Smooth muscle cell (in vitro differentiated cells): ENCODE results near the gene MCUR1. TPM values are rescaled to one million over a fixed set of nuclear protein-coding genes. Genes with fewer than 3 reads are reported as not detected.

Source experiments
- DNase-seq: peaks from one replicate; lab custom pipeline; 2025; ENCODE audit not compliant: unreplicated experiment; lab: John Stamatoyannopoulos, UW
- H2AFZ ChIP-seq: fragments of 200-600 bp; sonication (generic); 2 replicates; pipeline ENCODE4 v1.6.0; 2016; ENCODE audit warnings: antibody characterized with exemption, low read depth, mild to moderate bottlenecking
- H3F3A ChIP-seq: fragments of 200-600 bp; sonication (generic); 2 replicates; pipeline ENCODE4 v1.6.0; 2017; ENCODE audit warnings: antibody characterized with exemption, low read depth
- H3K27ac ChIP-seq: fragments of 200-600 bp; sonication (generic); 2 replicates; pipeline ENCODE4 v1.5.1; 2016; ENCODE audit warnings: low read depth, mild to moderate bottlenecking
- H3K27me3 ChIP-seq: fragments of 200-600 bp; sonication (generic); 2 replicates; pipeline ENCODE4 v1.6.1; 2016; ENCODE audit warnings: low read depth, mild to moderate bottlenecking
- H3K36me3 ChIP-seq: fragments of 200-600 bp; sonication (generic); 2 replicates; pipeline ENCODE4 v1.5.1; 2016; ENCODE audit warnings: low read depth
- H3K4me1 ChIP-seq: fragments of 200-600 bp; sonication (generic); 2 replicates; pipeline ENCODE4 v1.5.1; 2016; ENCODE audit warnings: low read depth
- H3K4me2 ChIP-seq: fragments of 200-600 bp; sonication (generic); 2 replicates; pipeline ENCODE4 v1.6.0; 2016; ENCODE audit warnings: mild to moderate bottlenecking
- H3K4me3 ChIP-seq: fragments of 200-600 bp; sonication (generic); 2 replicates; pipeline ENCODE4 v1.5.1; 2016; ENCODE audit warnings: mild to moderate bottlenecking
- H3K79me2 ChIP-seq: fragments of 200-600 bp; sonication (generic); 2 replicates; pipeline ENCODE4 v1.6.0; 2016; ENCODE audit warnings: low read depth, mild to moderate bottlenecking
- H3K9ac ChIP-seq: fragments of 200-600 bp; sonication (generic); 2 replicates; pipeline ENCODE4 v1.6.0; 2016; ENCODE audit warnings: low read depth
- H3K9me3 ChIP-seq: fragments of 200-600 bp; sonication (generic); replicated peaks from 2 replicates; pipeline ENCODE4 v1.5.1; 2016; ENCODE audit warnings: low read depth
- H4K20me1 ChIP-seq: fragments of 200-600 bp; sonication (generic); 2 replicates; pipeline ENCODE4 v1.6.0; 2016; ENCODE audit warnings: low read depth
- CTCF ChIP-seq: fragments of 200-600 bp; sonication (generic); IDR thresholded peaks from 2 replicates; pipeline ENCODE4 v1.5.1; 2017; ENCODE audit warnings: borderline replicate concordance, mild to moderate bottlenecking, antibody characterized with exemption; ENCODE audit not compliant: insufficient read depth, poor library complexity, severe bottlenecking
- WGBS: methylation state at CpG from one replicate; pipeline ENCODE4 v1.1.7; 2016; ENCODE audit warnings: low lambda C conversion rate; 5-methylcytosine and 5-hydroxymethylcytosine counted together
- polyA plus RNA-seq: library from polyadenylated mRNA; unstranded; fragments of >200 nt; fragmentation: Nextera tagmentation; extraction: Ambion mirVana; gene quantifications from 2 replicates; pipeline ENCODE4 v1.2.1, GENCODE V29; 2016
- total RNA-seq: library from RNA; depleted of rRNA; stranded (reverse); fragments of >200 nt; gene quantifications from 2 replicates; pipeline ENCODE4 v1.2.3, GENCODE V29; 2014

Gene MCUR1
- total and polyA plus RNA-seq, 2 experiments from 2014 or later, result 11.3 to 23.4 TPM

GRCh38 chr6:13754644-13755043 lies 59.7 kb downstream of the MCUR1 start:
- no peak for TF ChIP-seq CTCF
- 96% methylated on average over 2 of the region's 2 CpGs for WGBS

DNA sequence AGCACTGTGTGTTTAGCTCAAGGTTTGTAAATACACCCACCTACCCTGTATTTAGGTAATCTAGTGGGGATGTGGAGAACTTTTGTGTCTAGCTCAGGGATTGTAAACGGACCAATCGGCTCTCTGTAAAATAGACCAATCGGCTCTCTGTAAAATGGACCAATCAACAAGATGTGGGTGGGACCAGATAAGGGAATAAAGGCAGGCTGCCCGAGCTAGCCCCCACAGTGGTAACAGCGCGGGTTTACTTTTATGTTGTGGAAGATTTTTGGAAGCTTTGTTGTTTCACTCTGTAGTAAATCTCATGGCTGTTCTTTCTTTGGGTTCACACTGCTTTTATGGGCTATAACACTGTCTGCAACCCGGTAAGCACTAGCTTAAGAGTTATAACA lies 70.6 kb downstream of the MCUR1 start:
- no peak overlapping the region for H3K27ac ChIP-seq
- H3K9ac ChIP-seq, result no peak overlapping the region
- no peaks in the 10 kb centered on the region for H3K4me1 ChIP-seq
- no peak for TF ChIP-seq CTCF
- H3K4me3 ChIP-seq, result no peak overlapping the region
- 93% methylated on average over 7 of the region's 7 CpGs for WGBS
- H3K4me2 ChIP-seq, result no peak overlapping the region
- H4K20me1 ChIP-seq, result no peaks in the 10 kb centered on the region
- no peak for DNase-seq
- H3K9me3 ChIP-seq, result no peaks in the 10 kb centered on the region
- no peaks in the 10 kb centered on the region for H3F3A ChIP-seq
- no peaks in the 10 kb centered on the region for H3K36me3 ChIP-seq
- no peak overlapping the region for H2AFZ ChIP-seq
- H3K79me2 ChIP-seq, result no peaks in the 10 kb centered on the region
- no peaks in the 10 kb centered on the region for H3K27me3 ChIP-seq

More at GRCh38 chr6:13754644-13755043, 59.7 kb downstream of the MCUR1 start:
- Histone ChIP-seq H3K27ac (no peak overlapping the region), H3K9me3 (no peaks in the 10 kb centered on the region), H4K20me1 (no peaks in the 10 kb centered on the region), H3K79me2 (no peaks in the 10 kb centered on the region), H3K9ac (no peak overlapping the region), H3K4me3 (no peak overlapping the region), H3K4me1 (no peaks in the 10 kb centered on the region), H3K4me2 (no peak overlapping the region), H3K27me3 (no peaks in the 10 kb centered on the region), H3F3A (no peaks in the 10 kb centered on the region), H2AFZ (no peak overlapping the region), H3K36me3 (no peaks in the 10 kb centered on the region)
- no peak for DNase-seq

GRCh38 chr6:13742961-13743735 lies 71.2 kb downstream of the MCUR1 start:
- 96% methylated on average over 47 of the region's 56 CpGs for WGBS
- Histone ChIP-seq H4K20me1 (no peaks in the 10 kb centered on the region), H3K4me3 (no peak overlapping the region), H3K36me3 (no peaks in the 10 kb centered on the region), H3K9ac (no peak overlapping the region), H2AFZ (no peak overlapping the region), H3F3A (no peaks in the 10 kb centered on the region), H3K79me2 (no peaks in the 10 kb centered on the region), H3K4me2 (no peak overlapping the region), H3K4me1 (no peaks in the 10 kb centered on the region), H3K27me3 (no peaks in the 10 kb centered on the region), H3K9me3 (no peaks in the 10 kb centered on the region), H3K27ac (no peak overlapping the region)
- DNase-seq, result no peak
- no peak for TF ChIP-seq CTCF

DNA sequence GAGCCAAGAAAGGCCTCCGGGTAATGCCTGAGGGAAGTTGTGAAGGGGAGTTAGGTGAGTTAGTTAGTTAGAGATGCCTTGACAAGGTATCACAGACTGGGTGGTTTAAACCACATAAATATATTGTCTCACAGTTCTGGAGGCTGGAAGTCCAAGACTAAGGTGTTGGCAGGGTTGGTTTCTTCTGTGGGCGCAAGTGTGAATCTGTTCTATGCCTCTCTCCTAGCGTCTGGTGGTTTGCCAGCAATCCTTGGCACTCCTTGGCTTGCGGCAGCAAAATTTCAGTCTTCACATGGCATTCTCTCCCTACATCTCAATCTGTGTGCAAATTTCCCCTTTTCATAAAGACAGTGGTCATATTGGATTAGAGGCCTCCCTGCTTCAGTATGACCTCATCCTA lies 73.0 kb downstream of the MCUR1 start:
- Histone ChIP-seq H3K27ac (no peak overlapping the region), H3K36me3 (no peaks in the 10 kb centered on the region), H3K9me3 (no peaks in the 10 kb centered on the region), H3K27me3 (no peaks in the 10 kb centered on the region), H3K4me1 (no peaks in the 10 kb centered on the region), H3K4me3 (no peak overlapping the region), H2AFZ (no peak overlapping the region), H3K9ac (no peak overlapping the region), H3F3A (no peaks in the 10 kb centered on the region), H3K4me2 (no peak overlapping the region), H4K20me1 (no peaks in the 10 kb centered on the region), H3K79me2 (no peaks in the 10 kb centered on the region)
- no peak for TF ChIP-seq CTCF
- WGBS, result 94% methylated on average over 4 of the region's 4 CpGs
- DNase-seq, result no peak
